GM12878 (cell line): ENCODE data around the gene GH1. TPM values are rescaled to one million over a fixed set of nuclear protein-coding genes. Genes with fewer than 3 reads are reported as not detected.

Experiments used
- ATAC-seq: fragments of 200-7000 bp; cut with Tn5 transposase; 3 replicates; pipeline ENCODE4 v1.9.1; 2020; ENCODE audit warnings: mild to moderate bottlenecking, moderate library complexity
- BruUV-seq: library from RNA; stranded (reverse); fragments of 400-500 nt; replicated peaks from 2 replicates; lab custom pipeline; 2021; lab: Mats Ljungman, UMichigan
- CTCF ChIA-PET: fragments of 300-600 bp; sonication (Branson Sonifier 250); formaldehyde crosslinking; extraction: SDS; loops from one replicate; lab custom pipeline; 2021; ENCODE audit warnings: inconsistent platforms; lab: Yijun Ruan, JAX
- POLR2A ChIA-PET: fragments of 350-600 bp; formaldehyde crosslinking; extraction: SDS; loops from one replicate; lab custom pipeline; 2021; ENCODE audit warnings: inconsistent platforms; lab: Charles Lee
- RAD21 ChIA-PET: fragments of 300-600 bp; sonication (Branson Sonifier 250); formaldehyde crosslinking; loops from one replicate; lab custom pipeline; 2023; ENCODE audit warnings: antibody characterized with exemption; ENCODE audit not compliant: unreplicated experiment; lab: Charles Lee
- SMC1A ChIA-PET: fragments of 300-600 bp; sonication (Branson Sonifier 250); formaldehyde crosslinking; loops from one replicate; lab custom pipeline; 2023; ENCODE audit not compliant: unreplicated experiment, uncharacterized antibody; lab: Charles Lee
- DNase-seq: peaks from one replicate; pipeline ENCODE4 v3.0.0-alpha.2; 2011; ENCODE audit warnings: low read depth, low spot score
- FAIRE-seq: peaks from 3 replicates; lab custom pipeline; 2011; peaks lifted over from hg19 to GRCh38; lab: Jason Lieb, UNC
- H2AFZ ChIP-seq: 2 replicates; pipeline ENCODE4 v1.6.0; 2011; ENCODE audit warnings: low read depth, low read length, control low read depth; ENCODE audit not compliant: control insufficient read depth
- H3K27ac ChIP-seq: 2 replicates; pipeline ENCODE4 v1.5.1; 2011; ENCODE audit warnings: control low read depth; ENCODE audit not compliant: control insufficient read depth, insufficient read depth
- H3K27me3 ChIP-seq, 2 experiments: replicated peaks in 1 of 2; 2 replicates each; pipeline versions ENCODE4 v1.6.0 to v1.6.1; 2011; ENCODE audit warnings: low read length in 1 of 2; ENCODE audit not compliant: control insufficient read depth in 2 of 2, insufficient read depth in 2 of 2
- H3K36me3 ChIP-seq, 2 experiments: 2 replicates each; pipeline ENCODE4 v1.5.1; 2011; ENCODE audit warnings: low read length in 1 of 2; ENCODE audit not compliant: control insufficient read depth in 2 of 2, insufficient read depth in 2 of 2
- H3K4me1 ChIP-seq: 2 replicates; pipeline ENCODE4 v1.6.1; 2011; ENCODE audit warnings: mild to moderate bottlenecking, low read length, moderate library complexity, mixed read lengths; ENCODE audit not compliant: control insufficient read depth, insufficient read depth
- H3K4me2 ChIP-seq: 2 replicates; pipeline ENCODE4 v1.6.0; 2011; ENCODE audit warnings: control low read depth; ENCODE audit not compliant: control insufficient read depth, insufficient read depth
- H3K4me3 ChIP-seq: fragments of 200-600 bp; sonication (generic); 2 replicates; pipeline ENCODE4 v1.5.1; 2016
- H3K79me2 ChIP-seq: 2 replicates; pipeline ENCODE4 v1.6.0; 2011; ENCODE audit warnings: low read length; ENCODE audit not compliant: control insufficient read depth, insufficient read depth
- H3K9ac ChIP-seq: 2 replicates; pipeline ENCODE4 v1.8.0; 2011; ENCODE audit warnings: low read length, control low read depth, mixed read lengths; ENCODE audit not compliant: control insufficient read depth, insufficient read depth
- H3K9me3 ChIP-seq: replicated peaks from 3 replicates; pipeline ENCODE4 v1.5.1; 2011; ENCODE audit warnings: mild to moderate bottlenecking, low read length; ENCODE audit not compliant: control insufficient read depth, insufficient read depth
- H4K20me1 ChIP-seq: 2 replicates; pipeline ENCODE4 v1.6.0; 2011; ENCODE audit not compliant: control insufficient read depth, insufficient read depth
- BCL11A ChIP-seq: IDR thresholded peaks from 2 replicates; pipeline ENCODE4 v1.6.1; 2011; ENCODE audit warnings: low read depth, low read length
- BMI1 ChIP-seq: fragments of 450-650 bp; IDR thresholded peaks from 2 replicates; pipeline ENCODE4 v1.6.1; 2016; ENCODE audit warnings: mild to moderate bottlenecking, moderate library complexity, borderline replicate concordance
- BRCA1 ChIP-seq: IDR thresholded peaks from 2 replicates; pipeline ENCODE4 v1.6.1; 2011; ENCODE audit warnings: low read depth, low read length, improper control_type of control experiment
- CBFB ChIP-seq: IDR thresholded peaks from 2 replicates; pipeline ENCODE4 v1.6.1; 2016; ENCODE audit warnings: antibody characterized with exemption, low read depth
- CREM ChIP-seq: IDR thresholded peaks from 2 replicates; pipeline ENCODE4 v1.6.1; 2014; ENCODE audit warnings: antibody characterized with exemption, low read depth
- EZH2 ChIP-seq: IDR thresholded peaks from 2 replicates; pipeline ENCODE4 v1.6.1; 2012; ENCODE audit warnings: low read depth, mild to moderate bottlenecking, control low read depth, inconsistent platforms, low read length, borderline replicate concordance; ENCODE audit not compliant: control insufficient read depth
- GABPA ChIP-seq: IDR thresholded peaks from 2 replicates; pipeline ENCODE4 v1.6.1; 2014; ENCODE audit warnings: antibody characterized with exemption, low read depth, mild to moderate bottlenecking, inconsistent platforms
- GATAD2B ChIP-seq: fragments of 450-650 bp; conservative IDR thresholded peaks from 2 replicates; pipeline ENCODE4 v1.6.1; 2017; ENCODE audit warnings: low read depth, mild to moderate bottlenecking, moderate library complexity
- MTA2 ChIP-seq: fragments of 450-650 bp; IDR thresholded peaks from 2 replicates; pipeline ENCODE4 v1.6.1; 2016; ENCODE audit warnings: low read depth, mild to moderate bottlenecking, moderate library complexity
- MXI1 ChIP-seq: fragments of 150-350 bp; IDR thresholded peaks from 2 replicates; pipeline ENCODE4 v1.6.1; 2011; ENCODE audit warnings: low read depth, mild to moderate bottlenecking, inconsistent platforms, low read length, improper control_type of control experiment
- MYB ChIP-seq: fragments of 150-350 bp; IDR thresholded peaks from 2 replicates; pipeline ENCODE4 v1.6.1; 2014; ENCODE audit warnings: mild to moderate bottlenecking, low read depth, low read length, borderline replicate concordance
- NFIC ChIP-seq: IDR thresholded peaks from 2 replicates; pipeline ENCODE4 v1.6.1; 2012; ENCODE audit warnings: low read depth, mild to moderate bottlenecking, inconsistent platforms, low read length, moderate library complexity
- POLR2A ChIP-seq: IDR thresholded peaks from 2 replicates; pipeline ENCODE4 v1.6.1; 2011; ENCODE audit warnings: low read depth, mild to moderate bottlenecking, low read length
- RAD21 ChIP-seq: IDR thresholded peaks from 2 replicates; pipeline ENCODE4 v1.6.1; 2011; ENCODE audit warnings: mild to moderate bottlenecking, low read depth, low read length, moderate library complexity; ENCODE audit not compliant: insufficient read depth
- RB1 ChIP-seq: fragments of 450-650 bp; formaldehyde crosslinking; IDR thresholded peaks from 2 replicates; pipeline ENCODE4 v1.6.1; 2017; ENCODE audit warnings: mild to moderate bottlenecking, borderline replicate concordance
- RCOR1 ChIP-seq: conservative IDR thresholded peaks from 2 replicates; pipeline ENCODE4 v1.6.1; 2012; ENCODE audit warnings: low read depth, low read length, improper control_type of control experiment
- STAT3 ChIP-seq: IDR thresholded peaks from 2 replicates; pipeline ENCODE4 v1.6.1; 2011; ENCODE audit warnings: low read depth, low read length, improper control_type of control experiment
- TARDBP ChIP-seq: IDR thresholded peaks from 2 replicates; pipeline ENCODE4 v1.6.1; 2016; ENCODE audit warnings: borderline replicate concordance
- ZNF622 ChIP-seq: fragments of 450-650 bp; IDR thresholded peaks from 2 replicates; pipeline ENCODE4 v1.6.1; 2017; ENCODE audit warnings: mild to moderate bottlenecking, inconsistent platforms
- WGBS: methylation state at CpG from one replicate; pipeline ENCODE4 v1.1.6; 2016; ENCODE audit warnings: low lambda C conversion rate; ENCODE audit not compliant: insufficient replicate concordance, insufficient coverage; ENCODE audit errors: missing lambda C conversion rate; 5-methylcytosine and 5-hydroxymethylcytosine counted together
- in situ Hi-C: fragments of 300-500 bp; cut with MboI; formaldehyde crosslinking; loops from 9 replicates; pipeline ENCODE4 v1.14.3; 2018; ENCODE audit warnings: mixed read lengths
- intact Hi-C: fragments of 100-400 bp; cut with micrococcal nuclease; formaldehyde crosslinking; loops from one replicate; pipeline ENCODE4 v1.14.2; 2022; ENCODE audit not compliant: unreplicated experiment
- polyA plus RNA-seq, 11 experiments: library from polyadenylated mRNA; depleted of rRNA in 4 of 11; unstranded in 6 of 11; stranded (reverse) in 5 of 11; fragments of >200 nt; fragmentation: Nextera tagmentation in 4 of 11; fragmentation: Illumina TruSeq in 1 of 11; extraction: Ambion mirVana in 4 of 11; extraction: Trizol in 1 of 11; gene quantifications; 1 replicate in 1 of 11; 2 replicates in 10 of 11; pipeline versions ENCODE4 v1.2.1 to v1.2.3, GENCODE V29; 2011 to 2016; ENCODE audit warnings: inconsistent platforms in 2 of 11, missing spikeins in 2 of 11, low read depth in 1 of 11
- total RNA-seq, 4 experiments: library from RNA; depleted of rRNA in 3 of 4; stranded (reverse); fragments of >200 nt in 3 of 4; fragmentation: Illumina TruSeq in 1 of 4; extraction: Trizol in 1 of 4; gene quantifications; 2 replicates each; pipeline versions ENCODE4 v1.2.1 to v1.2.3, GENCODE V29; 2013 to 2021
- TF ChIP-seq, protein P1 (sequence below): IDR thresholded peaks from 2 replicates; pipeline ENCODE4 v1.6.1; 2012; ENCODE audit warnings: improper control_type of control experiment, low read depth, low read length; ENCODE audit not compliant: insufficient replicate concordance

Gene GH1
- total and polyA plus RNA-seq, 10 of the 15 experiments (the other 5 are each of a cell fraction or from before 2014, with no cell fraction given), result 0.13 to 0.42 TPM; not detected in 8

DNA sequence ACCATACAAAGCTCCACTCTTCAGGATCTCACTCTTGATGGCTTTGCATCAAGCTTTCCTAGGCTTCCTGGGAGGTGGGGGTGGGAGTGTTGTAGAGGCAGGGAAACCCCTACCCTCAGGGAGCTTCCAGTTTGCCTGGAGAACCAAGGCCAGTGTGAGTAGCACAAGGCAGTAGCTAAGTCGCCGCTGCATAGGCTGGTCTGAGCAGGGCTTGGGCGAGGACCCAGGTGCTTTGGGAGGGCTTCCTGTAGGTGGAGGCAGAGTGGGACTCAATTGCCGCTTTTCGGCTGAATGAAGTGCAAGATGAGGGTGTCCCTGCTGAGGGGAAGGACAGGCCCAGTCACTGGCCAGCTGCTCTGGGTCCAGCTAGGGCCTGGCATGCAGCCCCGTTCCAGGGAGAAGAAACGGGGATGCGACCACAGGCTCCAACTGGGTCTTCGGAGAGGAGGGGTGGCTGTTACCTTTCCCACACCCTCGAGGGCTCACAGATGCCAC, 9.6 kb upstream of the GH1 start:
- no TSS peak for BruUV-seq
- RAD21 ChIA-PET, result interaction anchor here (0.6 to 9.0 kb wide), 9 partner anchors 9 to 482 kb away, joined by 3 to 130 read pairs (median 4); partner anchors contain the start of genes GH1 and ICAM2
- CTCF ChIA-PET, result interaction anchor here (0.9 to 8.7 kb wide), 7 partner anchors 8 to 101 kb away, joined by 4 to 153 read pairs (median 8); partner anchors contain the start of genes GH1 and ICAM2
- in situ Hi-C loops, result no loop called here
- Histone ChIP-seq H4K20me1 (no peaks in the 10 kb centered on the region), H3K9me3 (no peaks in the 10 kb centered on the region), H3K4me1 (peaks cover 50% of the 10 kb centered on the region), H3K4me3 (no peak overlapping the region), H3K4me2 (no peak overlapping the region), H3K27me3 (no peaks in the 10 kb centered on the region), H3K27ac (peak overlapping the region; percentile 56), H3K9ac (no peak overlapping the region), H3K36me3 (peaks cover 7 to 11% of the 10 kb centered on the region in 2 experiments; a peak in 2 of 4 replicates), H2AFZ (no peak overlapping the region), H3K79me2 (peaks cover 32% of the 10 kb centered on the region)
- FAIRE-seq (no peak), ATAC-seq (no peak), DNase-seq (no peak)
- SMC1A ChIA-PET, result interaction anchor here (1.0 to 9.0 kb wide), 6 partner anchors 8 to 92 kb away, joined by 4 to 111 read pairs (median 7); partner anchors contain the start of genes GH1 and ICAM2
- POLR2A ChIA-PET, result interaction anchor here (0.6 to 1.2 kb wide), 6 partner anchors 12 to 217 kb away, joined by 3 to 8 read pairs (median 4); partner anchors contain the start of gene ICAM2
- 68% methylated on average over 10 of the region's 10 CpGs for WGBS
- no peak for TF ChIP-seq TARDBP
- TF ChIP-seq RAD21, result no peak
- TF ChIP-seq, protein P1, sequence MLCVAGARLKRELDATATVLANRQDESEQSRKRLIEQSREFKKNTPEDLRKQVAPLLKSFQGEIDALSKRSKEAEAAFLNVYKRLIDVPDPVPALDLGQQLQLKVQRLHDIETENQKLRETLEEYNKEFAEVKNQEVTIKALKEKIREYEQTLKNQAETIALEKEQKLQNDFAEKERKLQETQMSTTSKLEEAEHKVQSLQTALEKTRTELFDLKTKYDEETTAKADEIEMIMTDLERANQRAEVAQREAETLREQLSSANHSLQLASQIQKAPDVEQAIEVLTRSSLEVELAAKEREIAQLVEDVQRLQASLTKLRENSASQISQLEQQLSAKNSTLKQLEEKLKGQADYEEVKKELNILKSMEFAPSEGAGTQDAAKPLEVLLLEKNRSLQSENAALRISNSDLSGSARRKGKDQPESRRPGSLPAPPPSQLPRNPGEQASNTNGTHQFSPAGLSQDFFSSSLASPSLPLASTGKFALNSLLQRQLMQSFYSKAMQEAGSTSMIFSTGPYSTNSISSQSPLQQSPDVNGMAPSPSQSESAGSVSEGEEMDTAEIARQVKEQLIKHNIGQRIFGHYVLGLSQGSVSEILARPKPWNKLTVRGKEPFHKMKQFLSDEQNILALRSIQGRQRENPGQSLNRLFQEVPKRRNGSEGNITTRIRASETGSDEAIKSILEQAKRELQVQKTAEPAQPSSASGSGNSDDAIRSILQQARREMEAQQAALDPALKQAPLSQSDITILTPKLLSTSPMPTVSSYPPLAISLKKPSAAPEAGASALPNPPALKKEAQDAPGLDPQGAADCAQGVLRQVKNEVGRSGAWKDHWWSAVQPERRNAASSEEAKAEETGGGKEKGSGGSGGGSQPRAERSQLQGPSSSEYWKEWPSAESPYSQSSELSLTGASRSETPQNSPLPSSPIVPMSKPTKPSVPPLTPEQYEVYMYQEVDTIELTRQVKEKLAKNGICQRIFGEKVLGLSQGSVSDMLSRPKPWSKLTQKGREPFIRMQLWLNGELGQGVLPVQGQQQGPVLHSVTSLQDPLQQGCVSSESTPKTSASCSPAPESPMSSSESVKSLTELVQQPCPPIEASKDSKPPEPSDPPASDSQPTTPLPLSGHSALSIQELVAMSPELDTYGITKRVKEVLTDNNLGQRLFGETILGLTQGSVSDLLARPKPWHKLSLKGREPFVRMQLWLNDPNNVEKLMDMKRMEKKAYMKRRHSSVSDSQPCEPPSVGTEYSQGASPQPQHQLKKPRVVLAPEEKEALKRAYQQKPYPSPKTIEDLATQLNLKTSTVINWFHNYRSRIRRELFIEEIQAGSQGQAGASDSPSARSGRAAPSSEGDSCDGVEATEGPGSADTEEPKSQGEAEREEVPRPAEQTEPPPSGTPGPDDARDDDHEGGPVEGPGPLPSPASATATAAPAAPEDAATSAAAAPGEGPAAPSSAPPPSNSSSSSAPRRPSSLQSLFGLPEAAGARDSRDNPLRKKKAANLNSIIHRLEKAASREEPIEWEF, result no peak
- TF ChIP-seq BRCA1, result no peak
- TF ChIP-seq BMI1, result no peak
- TF ChIP-seq MTA2, result no peak
- no peak for TF ChIP-seq BCL11A
- no peak for TF ChIP-seq RCOR1
- TF ChIP-seq ZNF622, result no peak
- no peak for TF ChIP-seq CREM
- TF ChIP-seq NFIC, result no peak
- no peak for TF ChIP-seq CBFB
- no peak for TF ChIP-seq STAT3
- no peak for TF ChIP-seq GATAD2B
- no peak for TF ChIP-seq MXI1
- no peak for TF ChIP-seq POLR2A
- TF ChIP-seq GABPA, result no peak
- TF ChIP-seq EZH2, result no peak
- no peak for TF ChIP-seq RB1
- no peak for TF ChIP-seq MYB
- intact Hi-C loops, result no loop called here
